Measurements from ENCODE around the gene COX4I2.
"Not testable (repeated sequence)": the region's sequence is repeated elsewhere in the genome, so short reads cannot be mapped to it uniquely, and the experiment has no call there.

COX4I2 gene

DNA sequence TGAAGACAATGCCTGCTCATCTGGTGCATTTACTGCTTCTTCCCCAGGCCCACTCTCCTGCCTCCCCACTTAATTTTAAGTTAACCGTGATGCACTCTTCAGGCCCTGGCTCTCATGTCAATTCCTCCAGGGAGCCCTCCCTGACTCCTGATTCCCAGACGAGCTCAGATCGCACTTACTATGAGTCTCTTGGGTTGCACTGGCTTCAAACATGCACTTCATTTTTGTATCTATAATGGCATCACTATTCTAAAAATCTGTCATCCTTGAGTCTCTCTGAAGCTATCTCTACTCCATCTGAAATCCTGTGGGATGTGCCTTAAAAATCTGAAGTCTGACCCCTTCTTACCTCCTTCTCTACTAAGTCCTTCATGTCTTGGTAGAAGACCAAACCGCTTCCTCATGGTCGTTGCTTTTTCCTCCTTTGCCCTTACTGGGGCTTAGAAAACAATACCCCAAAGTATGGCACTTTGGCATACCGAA lies 24.7 kb downstream of the COX4I2 start:
- no peak for DNase-seq

DNA sequence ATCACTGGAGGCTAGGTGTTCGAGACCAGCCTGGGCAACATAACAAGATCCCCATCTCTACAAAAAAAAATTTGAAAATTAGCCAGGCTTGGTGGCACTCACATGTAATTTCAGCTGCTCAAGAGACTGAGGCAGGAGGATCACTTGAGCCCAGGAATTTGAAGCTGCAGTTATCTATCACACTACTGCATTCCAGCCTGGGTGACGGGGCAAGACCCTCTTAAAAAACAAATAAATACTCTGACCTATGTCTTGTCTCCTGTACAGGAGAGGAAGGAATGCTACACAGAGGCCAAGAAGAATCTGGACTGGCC lies 25.8 kb downstream of the COX4I2 start:
- no peak for DNase-seq

DNA sequence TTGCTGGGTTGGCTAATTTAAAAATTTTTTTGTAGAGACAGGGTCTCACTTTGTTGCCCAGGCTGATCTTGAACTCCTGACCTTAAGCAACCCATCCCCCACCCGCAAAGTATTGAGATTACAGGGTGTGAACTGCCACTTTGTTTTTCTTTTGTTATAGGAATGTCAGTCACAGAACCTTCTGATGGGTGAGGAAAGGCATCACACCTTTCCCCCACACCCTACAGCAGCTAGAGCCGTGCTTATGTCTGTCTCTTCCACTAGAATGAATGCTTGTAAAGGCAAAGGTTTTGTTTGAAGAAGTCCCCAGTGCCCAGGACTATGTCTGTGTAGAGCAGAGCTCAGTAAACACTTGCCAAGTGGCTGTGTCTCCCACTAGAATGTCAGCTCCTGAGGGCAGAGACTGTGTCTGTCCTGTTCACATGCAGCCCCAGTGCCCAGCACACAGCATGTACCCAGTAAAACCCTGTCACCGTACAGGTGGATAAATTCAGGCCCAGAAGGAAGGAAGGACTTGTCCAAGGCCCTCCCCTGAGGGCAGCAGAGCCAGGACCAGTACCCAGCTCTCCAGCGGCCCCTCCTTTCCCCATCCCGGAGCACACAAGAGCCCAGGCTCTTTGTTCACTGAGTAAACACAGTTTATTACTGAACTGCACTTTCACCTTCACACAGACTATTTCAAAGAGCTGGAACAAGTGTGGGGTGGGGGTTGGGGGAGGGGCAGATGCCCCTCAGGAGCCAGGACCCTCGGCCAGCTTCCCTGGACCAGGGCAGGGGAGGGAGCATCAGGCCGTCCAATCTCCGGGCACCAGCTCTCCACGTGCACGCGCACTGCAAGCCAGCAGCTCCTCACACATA lies 26.4 kb downstream of the COX4I2 start:
- DNase-seq, result no peak

DNA sequence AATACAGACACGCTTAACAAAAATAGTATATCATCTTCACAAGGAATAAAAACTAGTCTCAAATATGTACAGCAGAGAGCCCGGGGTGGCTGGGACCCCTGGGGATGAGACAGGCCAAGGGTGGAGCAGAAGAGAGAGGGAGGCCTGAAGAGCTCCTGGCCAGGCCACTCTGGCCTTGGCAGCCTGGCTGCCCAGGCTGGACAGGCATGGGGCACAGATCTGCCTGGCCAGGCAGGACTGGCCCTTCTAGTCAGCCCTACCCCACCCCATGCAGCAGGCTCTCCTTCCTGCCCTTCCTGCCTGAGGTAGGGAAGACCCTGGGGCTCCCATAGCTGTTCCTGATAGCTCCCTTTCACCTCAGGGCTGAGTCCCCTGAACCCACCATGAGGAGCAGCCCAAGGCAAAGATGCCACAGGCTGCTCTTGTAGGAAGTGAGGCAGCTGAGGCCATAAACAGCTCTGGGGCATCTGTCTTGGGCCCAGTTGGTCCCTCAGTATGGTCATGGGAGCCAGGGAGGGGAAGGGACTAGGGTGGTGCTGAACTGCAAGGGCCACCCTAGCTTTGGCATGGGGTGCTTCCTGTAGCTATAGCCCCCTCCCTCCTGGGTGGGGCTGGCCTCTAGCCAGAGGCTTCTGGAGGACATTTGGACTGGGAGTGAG lies 27.1 kb downstream of the COX4I2 start:
- no peak for DNase-seq

DNA sequence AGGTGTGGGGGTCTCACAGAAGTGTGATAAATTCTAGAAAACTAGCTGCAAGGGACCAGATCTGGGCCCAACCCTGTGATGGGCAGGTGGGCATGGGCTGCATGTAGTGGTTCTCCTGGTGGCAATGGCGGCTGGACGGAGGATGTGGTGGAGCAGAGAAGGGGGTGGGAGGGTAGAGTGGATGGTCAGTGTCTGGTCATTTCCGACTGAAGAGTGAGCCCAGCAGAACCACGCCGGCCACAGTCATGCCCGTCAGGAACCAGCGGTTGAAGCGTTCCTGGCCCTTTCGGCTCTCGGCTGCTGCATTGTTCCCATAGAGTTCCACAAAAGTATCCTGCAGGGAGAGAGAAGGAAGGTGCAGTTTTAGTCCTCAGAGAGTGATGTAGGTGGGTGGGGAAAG lies 28.0 kb downstream of the COX4I2 start:
- no peak for DNase-seq

DNA sequence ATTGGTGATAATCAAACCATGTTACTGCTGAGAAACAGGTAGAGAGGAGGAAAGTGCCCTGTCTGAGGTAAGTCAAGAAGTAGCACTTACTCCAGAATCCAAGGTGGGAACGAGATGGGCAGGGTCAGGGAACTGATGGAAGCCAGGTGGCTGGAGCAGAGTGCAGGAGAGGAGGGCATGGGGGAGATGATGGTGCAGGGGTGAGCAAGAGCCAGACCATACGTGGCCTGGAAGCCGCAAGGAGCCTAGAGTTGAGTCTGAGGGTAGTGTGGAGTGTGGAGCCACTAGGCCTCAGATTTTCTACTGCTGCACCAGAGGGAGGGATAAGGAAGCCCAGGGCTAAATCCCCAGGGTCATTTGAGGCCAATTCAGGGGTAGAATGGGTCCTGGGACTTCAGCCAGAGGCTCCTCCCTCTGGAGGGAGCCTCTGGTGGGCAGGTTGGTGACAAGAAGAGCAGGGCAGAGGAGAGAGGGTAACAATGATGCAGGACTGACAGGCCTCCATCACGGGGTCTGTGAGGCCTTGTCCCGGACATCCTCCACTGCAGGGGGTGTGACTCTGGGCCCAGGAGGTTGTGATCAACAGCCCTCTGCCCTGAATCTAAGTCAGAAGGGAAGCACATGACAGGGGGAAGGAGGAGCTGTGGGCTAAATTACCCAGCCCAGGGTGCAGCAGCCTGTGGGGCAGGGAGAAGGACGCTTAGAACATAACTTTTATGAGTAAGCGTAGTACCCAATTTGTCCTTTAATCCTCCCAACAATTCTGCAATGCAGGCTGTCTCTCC lies 28.7 kb downstream of the COX4I2 start:
- DNase-seq, result no peak

DNA sequence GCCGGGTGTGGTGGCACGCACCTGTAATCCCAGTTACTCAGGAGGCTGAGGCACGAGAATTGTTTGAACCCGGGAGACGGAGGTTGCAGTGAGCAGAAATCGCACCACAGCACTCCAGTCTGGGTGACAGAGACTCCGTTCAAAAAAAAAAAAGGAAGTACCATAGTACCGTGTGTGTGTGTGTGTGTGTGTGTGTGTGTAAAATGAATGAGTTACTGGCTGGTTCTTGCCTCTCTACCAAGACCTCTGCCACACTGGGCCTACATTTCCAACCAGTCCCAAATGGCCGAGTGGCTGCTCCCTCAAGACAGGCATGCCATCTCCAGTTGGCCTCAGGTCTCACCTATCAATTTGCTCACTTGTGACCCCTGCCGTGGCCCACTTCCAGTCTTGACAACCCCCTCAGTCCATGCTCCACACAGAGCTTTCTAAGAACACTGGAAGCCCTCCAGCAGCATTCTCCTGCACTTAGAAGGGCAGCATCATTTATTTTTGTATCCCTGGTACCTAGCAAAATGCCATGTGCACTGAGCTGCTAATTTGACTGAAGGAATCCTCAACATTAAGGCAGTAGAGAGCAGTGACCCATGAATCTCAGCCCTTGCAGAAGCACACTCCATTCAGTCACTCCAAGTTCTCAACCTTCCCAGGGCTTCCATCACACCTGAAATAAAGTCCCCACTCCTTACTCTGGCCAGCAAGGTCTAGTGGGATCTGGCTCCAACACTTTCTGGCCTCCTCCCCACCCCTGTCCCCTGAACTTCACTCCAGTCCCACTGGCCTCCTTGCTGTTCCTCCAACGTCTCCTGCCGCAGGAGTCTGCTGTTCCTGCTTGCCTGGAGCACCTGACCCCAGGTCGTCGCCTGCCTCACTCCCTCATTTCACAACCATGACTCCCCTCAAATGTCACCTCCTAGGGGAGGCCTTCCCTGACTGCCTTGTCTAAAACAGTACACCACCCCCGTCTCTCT lies 29.9 kb downstream of the COX4I2 start:
- DNase-seq, result no peak

DNA sequence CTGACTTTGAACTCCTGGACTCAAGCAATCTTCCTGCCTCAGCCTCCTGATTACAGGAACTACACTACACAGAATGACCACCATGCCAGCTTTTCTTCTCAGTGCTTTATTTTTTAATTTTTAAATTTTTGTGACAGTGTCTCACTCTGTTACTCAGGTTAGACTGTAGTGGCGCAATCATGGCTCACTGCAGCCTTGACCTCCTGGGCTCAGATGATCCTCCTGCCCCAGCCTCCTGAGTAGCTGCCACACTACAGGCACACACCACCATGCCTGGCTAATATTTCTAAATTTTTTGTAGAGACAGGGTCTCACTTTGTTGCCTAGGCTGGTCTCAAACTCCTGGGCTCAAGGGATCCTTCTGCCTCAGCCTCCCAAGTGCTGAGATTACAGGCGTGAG lies 31.2 kb downstream of the COX4I2 start:
- DNase-seq, result not testable (repeated sequence)

DNA sequence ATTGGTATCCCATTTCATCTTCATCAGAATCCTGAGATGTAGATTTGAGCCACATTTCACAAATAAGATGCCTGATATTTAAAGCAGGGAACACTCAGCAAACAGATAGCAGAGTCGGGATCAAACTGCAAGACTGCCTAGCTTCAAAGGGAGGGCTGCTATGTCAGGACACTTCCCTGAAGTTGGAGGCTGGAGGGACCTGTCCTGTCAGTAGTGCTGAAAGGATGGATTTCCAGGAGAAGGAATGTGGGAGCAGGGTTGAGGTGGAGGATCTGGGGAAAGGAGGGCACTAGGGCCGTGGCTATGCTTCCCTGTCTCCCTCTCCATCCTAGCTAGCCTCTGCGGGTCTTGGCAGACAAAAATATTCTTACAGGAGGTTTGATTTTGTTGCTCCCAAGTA lies 32.2 kb downstream of the COX4I2 start:
- DNase-seq, result no peak

DNA sequence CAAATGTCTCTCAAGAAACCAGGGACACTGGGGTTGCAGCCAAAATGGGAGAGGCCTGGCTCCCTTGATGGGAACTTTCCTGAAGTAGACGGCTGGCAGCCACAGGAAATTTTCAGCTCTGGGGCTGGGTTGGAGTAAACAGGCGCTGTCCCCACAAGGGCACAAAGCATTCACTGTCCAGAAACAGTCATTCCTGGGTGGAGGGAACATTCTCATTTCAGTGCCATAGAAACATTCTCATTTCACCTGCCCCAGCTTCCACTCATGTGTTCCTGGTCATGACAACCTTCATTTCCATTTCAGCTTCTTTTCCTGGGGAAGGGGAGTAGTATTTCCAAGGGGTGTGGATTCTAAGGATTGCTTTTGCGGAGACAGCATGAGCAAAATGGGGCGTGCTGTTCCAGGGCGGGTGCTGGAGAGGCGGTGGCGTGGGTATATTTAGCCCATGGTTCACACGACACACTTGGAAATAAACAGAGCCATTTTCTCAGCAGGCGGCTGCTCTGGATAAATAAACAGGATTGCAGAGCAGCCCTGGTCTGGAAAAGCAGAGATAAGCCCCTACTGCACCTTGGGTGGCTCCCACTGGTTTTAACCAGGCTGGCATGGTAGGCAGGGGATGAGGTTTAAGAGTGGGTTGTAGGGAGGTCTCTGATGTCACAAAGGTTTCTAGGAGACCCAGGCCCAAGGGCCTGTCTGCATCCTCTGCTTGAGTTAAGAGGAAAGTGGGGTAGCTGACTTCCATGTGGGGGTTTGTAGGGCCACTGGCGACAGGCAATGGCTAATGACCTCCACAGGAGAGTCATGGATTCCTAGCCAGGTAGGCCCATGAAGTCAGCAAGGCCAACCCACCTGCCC lies 32.9 kb downstream of the COX4I2 start:
- DNase-seq, result no peak

DNA sequence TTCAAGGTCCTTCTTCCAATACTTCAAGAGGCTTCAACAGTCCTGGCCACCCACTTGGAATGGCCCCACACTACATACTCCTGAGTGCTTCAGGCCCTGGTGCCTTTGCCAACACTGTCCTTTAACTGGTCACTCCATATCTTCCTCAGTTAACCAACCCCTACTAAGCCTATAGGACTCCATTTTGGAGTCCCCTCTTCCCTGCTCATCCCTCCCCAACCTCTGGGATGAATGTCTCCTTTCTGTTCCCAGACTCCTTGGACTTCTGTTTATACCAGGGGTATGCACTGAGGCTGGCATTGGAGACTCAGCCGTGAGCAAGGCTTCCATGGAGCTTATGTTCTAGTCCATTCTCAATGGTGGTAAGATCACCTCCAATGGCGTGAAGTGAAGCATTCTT lies 33.6 kb downstream of the COX4I2 start:
- no peak for DNase-seq

DNA sequence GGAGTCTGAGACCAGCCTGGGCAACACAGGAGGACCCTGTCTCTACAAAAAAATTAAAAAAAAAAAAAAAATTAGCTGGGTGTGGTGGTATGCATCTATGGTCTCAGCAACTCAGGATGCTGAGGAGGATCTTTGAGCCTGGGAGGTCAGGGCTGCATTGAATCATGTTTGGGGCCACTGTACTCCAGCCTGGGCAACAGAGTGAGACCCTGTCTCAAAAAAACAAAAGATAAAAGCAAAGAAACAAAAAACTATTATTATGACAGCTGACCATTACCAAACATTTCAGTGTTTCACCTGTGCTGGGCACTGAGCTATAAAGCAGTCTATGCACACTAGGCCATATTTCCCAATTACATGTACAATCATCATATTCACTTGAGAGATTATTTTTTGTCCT lies 35.7 kb downstream of the COX4I2 start:
- DNase-seq, result no peak

DNA sequence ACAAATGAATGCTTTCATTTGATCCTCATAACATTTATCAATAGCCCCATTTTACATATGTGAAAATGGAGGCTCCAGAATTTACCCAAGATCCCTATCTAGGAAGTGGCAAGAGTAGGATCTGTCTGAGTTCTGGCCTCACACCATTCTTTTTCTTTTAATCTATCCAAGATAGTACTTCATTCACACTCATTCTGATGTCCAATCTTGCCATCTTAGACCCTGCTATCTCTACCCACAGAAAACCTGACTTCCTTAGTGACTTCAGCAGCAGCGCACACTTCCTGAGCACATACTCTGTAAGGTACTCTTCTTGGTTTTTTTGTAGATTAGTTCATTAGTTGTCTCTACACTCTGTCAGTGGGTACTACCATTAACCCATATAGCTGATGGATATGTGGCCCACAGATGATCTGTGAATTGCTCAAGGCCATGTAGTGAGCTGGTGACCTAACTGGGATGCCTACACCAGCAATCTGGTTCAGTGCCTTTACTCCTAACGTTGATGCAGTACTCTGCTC lies 36.3 kb downstream of the COX4I2 start:
- no peak for DNase-seq

DNA sequence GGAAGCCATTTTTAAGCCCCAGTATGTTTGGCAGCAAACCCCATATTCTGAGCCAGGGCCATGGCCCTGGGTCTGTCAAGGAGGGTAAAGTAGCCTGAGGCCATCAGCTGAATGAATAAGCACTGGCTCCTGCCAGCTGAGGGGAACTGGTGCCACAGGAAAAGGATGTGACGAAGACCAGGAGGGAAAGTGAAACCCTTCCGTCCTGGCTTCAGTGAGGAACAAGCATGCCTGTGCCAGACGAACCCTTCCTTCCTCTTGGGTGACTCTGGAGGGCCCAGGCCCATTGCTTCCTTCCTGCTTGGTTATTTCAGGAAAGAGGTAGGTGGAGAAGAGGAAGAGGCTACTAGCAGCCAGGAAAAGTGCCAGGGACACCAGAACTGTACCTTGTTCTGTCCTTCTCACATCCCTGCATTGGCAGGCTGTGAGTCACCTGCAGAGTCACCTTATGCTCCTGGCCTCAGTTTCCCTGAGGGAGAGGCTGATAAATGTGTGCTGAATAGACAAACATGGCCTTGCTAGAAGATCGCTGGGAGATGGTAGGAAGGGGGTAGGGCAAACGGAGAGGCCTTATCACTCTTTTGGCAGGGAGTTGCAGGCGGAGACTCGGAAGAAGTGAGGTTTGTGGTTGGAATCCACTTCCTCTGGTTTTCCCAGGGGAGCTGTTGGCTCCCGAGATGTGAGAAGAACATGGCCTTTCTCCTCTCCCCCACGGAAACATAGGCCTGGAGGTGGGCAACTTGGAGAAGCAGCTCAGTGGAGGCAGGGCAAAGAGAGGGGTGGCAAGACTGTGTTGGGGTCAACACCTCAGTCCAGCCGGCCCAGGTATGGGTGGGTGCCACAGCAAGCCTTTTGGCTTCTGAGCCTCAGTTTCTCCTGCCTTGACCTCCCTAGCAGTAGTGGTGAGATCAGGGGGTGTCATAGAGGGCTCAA lies 37.4 kb downstream of the COX4I2 start:
- peak; percentile 59 for DNase-seq

DNA sequence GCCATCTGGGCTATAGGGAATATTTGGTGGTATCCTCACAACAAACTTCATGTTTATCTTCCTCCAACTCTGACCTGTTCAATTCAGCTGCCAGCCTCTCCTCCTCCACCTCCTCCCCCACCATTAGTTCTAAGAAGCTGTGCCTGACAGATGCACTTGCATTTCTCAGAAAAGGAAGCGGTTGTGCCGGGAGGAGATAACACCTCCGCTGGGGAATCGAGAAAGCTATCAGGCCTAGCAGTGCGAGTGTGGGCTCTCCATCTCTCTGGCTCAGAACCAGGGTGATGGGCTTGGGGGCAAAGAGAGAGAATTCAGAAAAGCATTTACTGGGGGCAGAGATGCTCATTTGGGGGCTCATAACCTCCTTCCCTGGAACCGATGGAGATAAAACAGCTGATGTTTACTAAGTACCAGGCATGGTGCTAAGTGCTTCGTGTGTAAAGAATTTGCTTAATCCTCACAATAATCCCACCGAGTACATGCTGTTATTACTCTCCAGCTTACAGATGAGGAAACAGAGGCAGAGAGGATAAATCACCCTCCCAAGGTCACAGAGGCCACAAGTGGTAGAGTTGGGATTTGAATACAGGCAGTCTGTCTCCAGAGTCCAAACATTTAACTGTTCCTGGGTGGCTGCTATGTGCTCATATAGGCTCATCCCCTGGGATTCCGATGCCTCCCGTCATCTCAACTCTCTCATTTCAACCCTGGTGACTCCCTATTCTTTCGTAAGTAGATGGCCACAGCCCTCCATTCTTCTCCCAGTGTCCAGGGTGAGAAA lies 38.3 kb downstream of the COX4I2 start:
- peak; percentile 59 for DNase-seq

DNA sequence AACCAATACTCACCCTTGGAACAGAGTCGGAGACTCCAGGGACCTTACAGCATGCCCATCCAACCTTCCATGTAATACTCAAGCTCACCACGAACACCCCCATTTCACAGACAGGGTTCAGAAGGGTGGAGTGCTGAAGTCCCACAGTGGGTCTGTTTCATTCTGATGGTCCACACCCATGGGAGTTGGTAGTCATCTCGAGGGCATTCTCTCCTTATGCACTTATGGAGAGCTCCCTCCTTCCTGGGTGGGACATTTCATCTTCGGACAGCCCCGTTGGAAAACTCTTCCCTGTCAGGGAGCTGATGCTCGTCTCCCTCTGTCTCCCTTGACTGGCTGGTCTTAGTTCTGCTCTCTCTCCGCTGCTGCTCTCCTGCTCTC lies 38.9 kb downstream of the COX4I2 start:
- no peak for DNase-seq

DNA sequence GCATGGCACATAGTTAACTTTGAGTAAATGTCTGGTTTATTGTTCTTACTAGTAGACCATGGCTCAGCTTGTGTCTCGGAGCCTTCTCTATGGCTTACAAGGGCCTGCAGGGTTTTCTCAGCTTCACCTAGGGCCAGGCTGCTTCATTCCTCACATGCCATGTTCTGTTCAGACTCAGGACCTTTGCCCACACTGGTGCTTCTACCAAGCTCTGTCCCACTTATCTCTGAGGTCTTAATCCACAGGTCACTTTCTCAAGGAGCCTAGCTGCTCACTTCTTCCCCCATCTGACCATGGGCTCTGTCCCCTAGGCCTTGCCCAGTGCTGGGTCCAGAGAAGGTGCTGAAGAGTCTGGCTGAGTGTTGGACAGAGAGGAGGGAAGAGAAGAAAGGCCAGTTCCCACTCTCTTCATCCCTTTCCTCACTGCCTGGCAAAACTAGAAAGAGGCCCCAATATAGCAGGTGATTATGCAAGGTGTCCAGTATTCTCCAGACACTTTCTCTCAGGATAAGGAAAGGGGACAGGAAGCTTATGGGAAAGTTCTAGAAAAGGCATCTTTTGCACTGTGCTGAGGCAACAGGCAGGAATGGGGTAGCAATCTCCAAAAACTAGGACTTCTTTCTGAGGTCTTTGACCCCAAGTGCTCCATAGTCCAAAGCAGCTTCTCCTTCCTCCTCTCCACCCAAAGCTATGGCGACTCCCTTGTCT lies 40.0 kb downstream of the COX4I2 start:
- no peak for DNase-seq

Data from activated T-cell treated with anti-CD3 and anti-CD28 coated beads, Interleukin-2, amount 50 U/mL, for 1 hour (primary cell).